Natural killer cell (primary cell): ENCODE measurements around the gene CD38. TPM values are rescaled to one million over a fixed set of nuclear protein-coding genes. Genes with fewer than 3 reads are reported as not detected.

ENCODE experiments used
- ATAC-seq, 3 donors: fragments of 150-1000 bp in 2 of 3; fragments of 200-7000 bp in 1 of 3; cut with Tn5 transposase; 1 replicate in 1 of 3; 2 replicates in 2 of 3; pipeline ENCODE4 v1.10.0; 2021; ENCODE audit warnings: mild to moderate bottlenecking in 2 of 3, moderate library complexity in 2 of 3
- DNase-seq, 2 donors: peaks; one replicate each; pipeline versions ENCODE4 v3.0.0 to v3.0.0-alpha.2; 2013 to 2021; ENCODE audit warnings: mixed read lengths in 1 of 2
- H3K27ac ChIP-seq: one replicate; pipeline ENCODE4 v1.5.1; 2013; ENCODE audit warnings: mild to moderate bottlenecking, low read length
- H3K27me3 ChIP-seq: one replicate; pipeline ENCODE4 v1.6.1; 2013; ENCODE audit warnings: low read length; ENCODE audit not compliant: control insufficient read depth, insufficient read depth
- H3K36me3 ChIP-seq: one replicate; pipeline ENCODE4 v1.6.1; 2013; ENCODE audit warnings: low read length; ENCODE audit not compliant: control insufficient read depth, insufficient read depth
- H3K4me1 ChIP-seq: one replicate; pipeline ENCODE4 v1.6.1; 2013; ENCODE audit warnings: low read length; ENCODE audit not compliant: control insufficient read depth, insufficient read depth
- H3K4me3 ChIP-seq: one replicate; pipeline ENCODE4 v1.5.1; 2013; ENCODE audit warnings: low read length
- H3K9me3 ChIP-seq: one replicate; pipeline ENCODE4 v1.6.1; 2013; ENCODE audit warnings: low read length; ENCODE audit not compliant: control insufficient read depth, insufficient read depth
- H3K27ac Mint-ChIP-seq, 2 donors: one replicate each; pipeline ENCODE4 v1.8.0; 2022; ENCODE audit warnings: mild to moderate bottlenecking in 2 of 2, mixed read lengths in 2 of 2, moderate library complexity in 1 of 2
- H3K27me3 Mint-ChIP-seq, 2 donors: one replicate each; pipeline ENCODE4 v1.8.0; 2022; ENCODE audit warnings: low read depth in 2 of 2, mixed read lengths in 2 of 2
- H3K36me3 Mint-ChIP-seq: one replicate; pipeline ENCODE4 v1.8.0; 2022; ENCODE audit warnings: mixed read lengths
- H3K4me1 Mint-ChIP-seq, 2 donors: one replicate each; pipeline ENCODE4 v1.8.0; 2022; ENCODE audit warnings: mixed read lengths in 2 of 2
- H3K4me3 Mint-ChIP-seq: one replicate; pipeline ENCODE4 v1.8.0; 2022; ENCODE audit warnings: mild to moderate bottlenecking, moderate library complexity, mixed read lengths
- H3K9me3 Mint-ChIP-seq, 2 donors: one replicate each; pipeline ENCODE4 v1.8.0; 2022; ENCODE audit warnings: mixed read lengths in 2 of 2
- CTCF ChIP-seq: fragments of 200-600 bp; IDR thresholded peaks from one replicate; pipeline ENCODE4 v1.8.0; 2022; ENCODE audit warnings: antibody characterized with exemption
- WGBS: methylation state at CpG from one replicate; pipeline ENCODE4 v1.1.7; 2013; ENCODE audit warnings: missing lambda C conversion rate; ENCODE audit not compliant: insufficient coverage; 5-methylcytosine and 5-hydroxymethylcytosine counted together
- intact Hi-C: fragments of 100-400 bp; cut with micrococcal nuclease; formaldehyde crosslinking; loops from one replicate; pipeline ENCODE4 v1.14.2; 2022
- total RNA-seq, 4 donors: library from RNA; stranded (reverse); fragments of 120-200 nt in 1 of 4; gene quantifications; one replicate each; pipeline versions ENCODE4 v1.2.3 to v1.2.4, GENCODE V29; 2013 to 2022

Gene CD38
- total RNA-seq, 3 donors from 2014 or later (not counting 1 experiment from before 2014, with no cell fraction given), result 91.8 to 124 (median 98.8) TPM

- DNase-seq, result no peak
- Mint-ChIP-seq H3K27ac (peak overlapping the region; percentile 68 to 71), H3K4me3 (peak overlapping the region; percentile 45)
Observed at GRCh38 chr4:15883610-15884243, 105.6 kb downstream of the CD38 start.

DNA sequence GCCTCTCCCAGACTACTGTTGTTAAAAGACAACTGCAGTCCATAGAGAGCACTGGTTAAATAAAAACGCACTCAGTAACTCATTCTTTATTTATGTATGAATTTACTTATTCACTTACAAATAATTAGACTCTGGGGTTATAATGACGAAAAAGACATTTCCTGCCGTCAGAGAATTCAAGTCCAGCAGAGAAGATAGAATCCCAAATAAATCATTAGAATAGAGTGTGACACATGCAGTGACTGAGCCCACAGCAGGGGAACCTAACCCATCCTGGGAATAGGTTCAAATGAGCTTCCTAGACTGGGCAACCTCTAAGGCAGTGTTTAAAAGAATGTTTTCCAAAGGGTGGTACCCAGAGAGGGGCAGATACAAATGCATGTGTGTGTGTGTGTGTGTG is 106.5 kb downstream of the CD38 start:
- intact Hi-C loops, result loop anchor here (5.0 kb wide), 1 partner anchor 152 kb away; no protein-coding TSS in a partner anchor
- no peak for DNase-seq
- WGBS, result 66% methylated on average over 2 of the region's 3 CpGs
- Histone ChIP-seq H3K4me3 (no peak overlapping the region), H3K36me3 (no peaks in the 10 kb centered on the region), H3K9me3 (no peaks in the 10 kb centered on the region), H3K27ac (no peak overlapping the region), H3K27me3 (no peaks in the 10 kb centered on the region), H3K4me1 (peaks cover 16% of the 10 kb centered on the region)
- Mint-ChIP-seq H3K4me3 (no peak overlapping the region), H3K27ac (no peak overlapping the region), H3K4me1 (peaks cover 21% of the 10 kb centered on the region in 2 donors), H3K9me3 (no peaks in the 10 kb centered on the region), H3K36me3 (no peaks in the 10 kb centered on the region), H3K27me3 (no peaks in the 10 kb centered on the region)
- no peak for ATAC-seq
- TF ChIP-seq CTCF, result no peak

More at GRCh38 chr4:15883610-15884243, 105.6 kb downstream of the CD38 start:
- Mint-ChIP-seq H3K4me1 (peaks cover 21% of the 10 kb centered on the region in 2 donors), H3K36me3 (no peaks in the 10 kb centered on the region), H3K9me3 (no peaks in the 10 kb centered on the region), H3K27me3 (no peaks in the 10 kb centered on the region)
- WGBS, result 73% methylated on average over 4 of the region's 4 CpGs
- ATAC-seq, result no peak
- Histone ChIP-seq H3K9me3 (no peaks in the 10 kb centered on the region), H3K4me3 (no peak overlapping the region), H3K4me1 (peaks cover 16% of the 10 kb centered on the region), H3K27ac (no peak overlapping the region), H3K27me3 (no peaks in the 10 kb centered on the region), H3K36me3 (no peaks in the 10 kb centered on the region)
- intact Hi-C loops, result loop anchor here (5.0 kb wide), 1 partner anchor 151 kb away; no protein-coding TSS in a partner anchor
- no peak for TF ChIP-seq CTCF

DNA sequence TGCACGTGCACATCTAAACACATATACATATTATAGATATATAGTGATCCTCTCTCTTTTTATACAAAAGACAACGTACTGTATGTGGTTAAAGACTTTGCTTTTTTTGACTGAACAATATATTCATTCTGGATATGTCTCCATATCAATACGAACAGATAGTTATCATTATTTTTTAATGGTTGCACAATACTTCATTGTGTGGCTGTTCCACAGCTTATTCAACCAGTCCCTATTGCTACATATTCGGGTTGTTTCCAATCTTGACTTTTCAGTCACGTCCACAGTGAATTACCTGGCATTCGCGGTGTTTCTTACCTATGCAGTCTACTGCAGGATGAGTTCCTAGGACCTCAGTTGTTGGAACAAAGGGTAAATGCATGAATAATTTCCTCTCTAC is 107.3 kb downstream of the CD38 start:
- Histone ChIP-seq H3K36me3 (no peaks in the 10 kb centered on the region), H3K4me1 (peaks cover 16% of the 10 kb centered on the region), H3K27ac (no peak overlapping the region), H3K9me3 (no peaks in the 10 kb centered on the region), H3K4me3 (no peak overlapping the region), H3K27me3 (no peaks in the 10 kb centered on the region)
- WGBS, result 95% methylated on average over 5 of the region's 7 CpGs
- intact Hi-C loops, result no loop called here
- TF ChIP-seq CTCF, result no peak
- Mint-ChIP-seq H3K4me3 (no peak overlapping the region), H3K4me1 (peaks cover 21% of the 10 kb centered on the region in 2 donors), H3K36me3 (no peaks in the 10 kb centered on the region), H3K27me3 (no peaks in the 10 kb centered on the region), H3K9me3 (no peaks in the 10 kb centered on the region), H3K27ac (no peak overlapping the region)
- no peak for DNase-seq
- ATAC-seq, result no peak

DNA sequence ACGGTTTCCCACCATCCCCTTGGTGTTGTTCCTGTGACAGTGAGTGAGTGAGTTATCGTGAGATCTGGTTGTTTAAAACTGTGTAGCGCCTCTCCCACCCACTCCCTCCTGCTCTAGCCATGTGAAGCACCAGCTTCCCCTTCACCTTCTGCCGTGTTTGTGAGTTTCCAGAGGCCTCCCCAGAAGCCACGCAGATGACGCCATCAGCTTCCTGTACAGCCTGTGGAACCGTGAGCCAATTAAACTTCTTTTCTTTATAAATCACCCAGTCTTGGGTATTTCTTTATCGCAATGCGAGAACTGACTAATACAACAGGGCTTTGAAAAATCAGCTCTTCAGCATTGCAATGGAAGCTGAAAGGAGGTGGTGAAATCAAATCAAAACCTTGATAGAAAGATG is 110.4 kb downstream of the CD38 start:
- no peak for TF ChIP-seq CTCF
- H3K27me3 ChIP-seq, result no peaks in the 10 kb centered on the region
- WGBS, result 58% methylated on average over 8 of the region's 9 CpGs
- Mint-ChIP-seq H3K9me3 (no peaks in the 10 kb centered on the region), H3K27me3 (peaks cover 0 to 5% of the 10 kb centered on the region in 2 donors), H3K4me1 (peaks cover 7 to 13% of the 10 kb centered on the region in 2 donors), H3K27ac (no peak overlapping the region), H3K36me3 (no peaks in the 10 kb centered on the region), H3K4me3 (no peak overlapping the region)
- ATAC-seq (no peak), DNase-seq (no peak)
- H3K36me3 ChIP-seq, result no peaks in the 10 kb centered on the region
- H3K4me1 ChIP-seq, result peaks cover 5% of the 10 kb centered on the region
- no peak overlapping the region for H3K4me3 ChIP-seq
- H3K9me3 ChIP-seq, result no peaks in the 10 kb centered on the region
- H3K27ac ChIP-seq, result no peak overlapping the region
- intact Hi-C loops, result no loop called here
